Measurements from ENCODE around the gene ADCYAP1R1.

The ADCYAP1R1 gene

GRCh38 chr7:31051598-31052486 lies at the start of gene ADCYAP1R1:
TSS of gene ADCYAP1R1 (plus strand) at chr7:31052308. CDS start at chr7:31063265, 10,957 bp downstream.
- in situ Hi-C loops (cut with MboI; ENCODE audit: low sequenced_read_pairs), result no loop called here

DNA sequence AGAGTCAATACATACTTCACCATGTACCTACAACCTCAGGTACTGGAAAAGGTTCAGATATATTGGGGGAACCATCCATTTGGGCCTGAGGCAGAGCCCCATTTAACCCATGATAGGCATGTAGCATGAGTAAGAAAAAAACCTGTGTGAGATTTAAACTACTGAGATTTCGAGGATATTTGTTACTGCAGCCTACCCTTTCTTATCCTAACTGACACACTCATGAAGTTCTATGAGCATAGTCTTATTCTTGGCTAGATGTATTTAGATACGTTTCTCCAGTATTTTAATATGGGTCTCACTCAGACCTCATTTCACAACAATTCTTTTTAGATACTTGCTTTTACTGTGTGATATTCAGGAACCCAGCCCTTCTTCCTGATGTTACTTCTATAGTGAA lies 49.0 kb upstream of the ADCYAP1R1 start:
- in situ Hi-C loops (cut with MboI; ENCODE audit: low sequenced_read_pairs), result no loop called here

- in situ Hi-C loops (cut with MboI; ENCODE audit: low sequenced_read_pairs), result no loop called here
These were observed 48.4 kb upstream of the ADCYAP1R1 start for GRCh38 chr7:31003721-31004120.

GRCh38 chr7:31004393-31004792 lies 47.7 kb upstream of the ADCYAP1R1 start:
- in situ Hi-C loops (cut with MboI; ENCODE audit: low sequenced_read_pairs), result no loop called here

DNA sequence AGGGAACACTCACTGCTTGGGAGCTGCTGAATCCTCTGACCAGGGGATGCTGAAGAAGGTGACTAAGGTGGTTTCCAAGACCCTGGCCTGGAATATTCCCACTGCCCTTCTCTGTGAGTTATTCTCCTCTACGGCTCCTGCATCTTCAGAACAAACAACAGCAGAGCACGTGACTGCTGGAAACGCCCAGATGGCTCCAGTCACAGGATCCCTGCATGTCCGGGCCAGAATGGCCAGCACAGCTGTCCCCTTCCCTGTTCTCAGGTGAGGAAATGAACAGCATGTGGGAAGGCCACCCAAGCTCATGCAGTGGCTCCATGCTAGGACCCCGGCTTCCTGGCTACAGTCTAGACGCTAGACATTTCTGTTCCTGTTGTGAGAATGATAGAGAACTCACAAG lies 45.3 kb upstream of the ADCYAP1R1 start:
- in situ Hi-C loops (cut with MboI; ENCODE audit: low sequenced_read_pairs), result no loop called here

DNA sequence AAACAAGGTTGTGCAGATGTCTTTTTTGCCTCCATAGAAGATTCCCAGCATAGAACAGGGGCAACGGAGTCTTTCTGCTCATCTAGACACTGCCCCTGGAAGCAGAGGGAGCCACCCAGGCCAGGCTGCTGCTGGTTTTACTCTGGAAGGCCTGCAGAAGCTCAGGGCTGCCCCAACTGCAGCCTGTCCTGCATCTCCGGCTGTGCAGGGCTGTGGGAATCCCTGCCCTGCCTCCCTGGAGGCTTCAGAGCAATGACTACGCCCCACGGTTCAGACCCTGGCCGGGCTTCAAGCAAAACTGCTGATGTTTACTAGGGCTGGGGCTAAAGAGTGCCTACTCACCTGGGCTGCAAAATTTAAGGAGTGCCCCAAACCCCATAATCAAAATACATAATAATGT lies 44.5 kb upstream of the ADCYAP1R1 start:
- in situ Hi-C loops (cut with MboI; ENCODE audit: low sequenced_read_pairs), result no loop called here

GRCh38 chr7:31014826-31015225 lies 37.3 kb upstream of the ADCYAP1R1 start:
- in situ Hi-C loops (cut with MboI; ENCODE audit: low sequenced_read_pairs), result no loop called here

GRCh38 chr7:31017032-31017675 lies 35.0 kb upstream of the ADCYAP1R1 start:
- in situ Hi-C loops (cut with MboI; ENCODE audit: low sequenced_read_pairs), result no loop called here

GRCh38 chr7:31017721-31018120 lies 34.4 kb upstream of the ADCYAP1R1 start:
- in situ Hi-C loops (cut with MboI; ENCODE audit: low sequenced_read_pairs), result no loop called here

DNA sequence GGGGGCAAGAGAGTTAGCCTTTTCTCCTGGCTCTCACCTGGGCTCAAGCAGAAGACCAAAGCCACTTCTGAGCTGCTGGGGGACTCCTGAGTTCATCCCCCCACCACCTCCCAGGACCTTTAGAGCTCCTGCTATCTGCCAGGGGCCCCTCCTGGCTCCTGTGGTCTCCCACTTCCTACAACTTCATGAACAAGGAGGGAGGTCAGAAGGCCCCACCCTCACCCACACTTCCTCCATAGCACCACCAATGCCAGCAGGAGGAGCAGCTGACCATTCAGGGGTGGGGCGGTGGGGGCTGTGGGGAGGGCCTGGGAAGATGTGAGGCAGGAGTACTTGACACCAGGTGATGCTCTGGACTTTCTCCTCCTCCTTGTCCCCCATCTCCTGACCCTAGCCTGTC lies 32.6 kb upstream of the ADCYAP1R1 start:
- in situ Hi-C loops (cut with MboI; ENCODE audit: low sequenced_read_pairs), result no loop called here

- in situ Hi-C loops (cut with MboI; ENCODE audit: low sequenced_read_pairs), result no loop called here
These were observed 31.9 kb upstream of the ADCYAP1R1 start for GRCh38 chr7:31020161-31020560.

DNA sequence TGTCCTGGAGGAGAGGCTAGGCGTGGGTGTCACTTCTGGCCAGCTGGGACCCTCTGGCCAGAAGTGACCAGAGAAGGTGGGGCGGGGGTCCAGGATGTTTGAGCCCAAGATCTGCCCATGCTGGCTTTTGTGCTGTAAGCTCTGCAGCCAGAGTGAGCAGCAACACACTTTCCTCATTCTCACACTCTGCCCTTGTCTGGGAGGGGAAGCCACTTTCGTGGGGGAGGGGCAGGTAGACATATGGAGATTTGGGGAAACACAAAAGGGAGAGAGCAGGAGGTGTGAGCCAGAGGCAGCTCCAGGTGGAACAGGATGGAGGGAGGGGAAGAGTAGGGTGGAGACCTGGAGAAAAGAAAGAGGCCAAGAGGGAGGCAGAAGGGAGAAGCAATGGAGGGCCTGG lies 31.5 kb upstream of the ADCYAP1R1 start:
- in situ Hi-C loops (cut with MboI; ENCODE audit: low sequenced_read_pairs), result no loop called here

GRCh38 chr7:31022117-31022516 lies 30.0 kb upstream of the ADCYAP1R1 start:
- in situ Hi-C loops (cut with MboI; ENCODE audit: low sequenced_read_pairs), result no loop called here

GRCh38 chr7:31022726-31023125 lies 29.4 kb upstream of the ADCYAP1R1 start:
- in situ Hi-C loops (cut with MboI; ENCODE audit: low sequenced_read_pairs), result no loop called here

DNA sequence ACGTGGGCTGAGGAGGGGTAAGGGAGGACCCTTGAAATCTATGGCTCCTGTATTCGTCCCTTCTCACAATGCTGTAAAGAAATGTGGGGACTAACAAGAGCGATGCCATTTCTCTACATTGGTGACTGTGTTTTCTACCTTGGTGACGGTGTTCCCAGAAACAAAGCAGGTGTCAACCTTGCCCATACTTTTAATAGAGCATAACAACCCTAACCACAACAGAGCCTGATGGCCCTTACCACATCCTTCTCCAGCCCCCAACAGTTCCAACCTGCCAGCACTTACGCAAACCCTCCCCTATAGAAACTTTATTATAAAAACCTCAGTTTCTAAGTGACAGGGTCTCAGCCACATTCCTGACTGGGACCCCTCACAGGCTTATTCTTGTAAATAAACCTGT lies 28.2 kb upstream of the ADCYAP1R1 start:
- in situ Hi-C loops (cut with MboI; ENCODE audit: low sequenced_read_pairs), result no loop called here

DNA sequence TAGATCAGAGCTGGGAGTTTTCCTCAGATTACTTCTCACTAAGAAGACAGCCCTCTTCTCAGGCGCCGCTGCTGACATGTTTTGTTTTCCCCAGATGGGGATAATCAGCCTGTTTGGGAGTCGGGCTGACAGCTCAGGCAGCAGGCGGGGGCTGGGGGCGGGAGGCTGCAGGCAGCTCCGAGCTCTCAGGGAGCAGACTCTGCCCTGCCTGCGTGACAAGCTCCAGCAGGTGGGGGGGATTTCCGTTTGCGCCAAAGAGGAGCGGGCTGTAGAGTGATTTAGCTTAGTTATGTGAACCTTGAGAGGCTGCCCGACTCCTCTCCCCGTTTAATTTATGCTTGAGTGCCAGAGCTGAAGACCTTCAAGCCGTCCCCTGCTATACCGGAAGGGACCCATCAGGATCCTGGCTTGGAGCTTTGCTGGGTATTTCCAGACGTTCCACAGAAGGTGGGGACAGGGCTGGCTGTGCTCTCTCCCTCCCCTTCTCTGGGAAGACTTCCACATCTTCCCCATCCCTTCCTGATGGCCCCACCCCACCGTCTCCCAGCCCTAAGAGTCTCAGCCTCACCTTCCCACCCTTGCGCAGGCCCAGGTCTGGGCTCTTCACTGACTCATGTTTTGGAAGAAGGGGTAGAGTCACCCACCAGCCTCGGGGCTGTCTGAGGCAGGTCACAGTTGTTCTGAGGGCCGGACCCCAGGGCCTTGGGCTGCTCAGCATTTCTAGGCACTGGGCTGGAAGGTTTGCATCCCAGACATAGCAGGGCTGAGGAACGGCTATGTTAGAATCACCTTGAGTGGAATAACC lies 24.7 kb upstream of the ADCYAP1R1 start:
- in situ Hi-C loops (cut with MboI; ENCODE audit: low sequenced_read_pairs), result no loop called here

GRCh38 chr7:31028006-31028405 lies 24.1 kb upstream of the ADCYAP1R1 start:
- in situ Hi-C loops (cut with MboI; ENCODE audit: low sequenced_read_pairs), result no loop called here

GRCh38 chr7:31028417-31028992 lies 23.6 kb upstream of the ADCYAP1R1 start:
- in situ Hi-C loops (cut with MboI; ENCODE audit: low sequenced_read_pairs), result no loop called here

GRCh38 chr7:31029251-31030042 lies 22.7 kb upstream of the ADCYAP1R1 start:
- in situ Hi-C loops (cut with MboI; ENCODE audit: low sequenced_read_pairs), result no loop called here

DNA sequence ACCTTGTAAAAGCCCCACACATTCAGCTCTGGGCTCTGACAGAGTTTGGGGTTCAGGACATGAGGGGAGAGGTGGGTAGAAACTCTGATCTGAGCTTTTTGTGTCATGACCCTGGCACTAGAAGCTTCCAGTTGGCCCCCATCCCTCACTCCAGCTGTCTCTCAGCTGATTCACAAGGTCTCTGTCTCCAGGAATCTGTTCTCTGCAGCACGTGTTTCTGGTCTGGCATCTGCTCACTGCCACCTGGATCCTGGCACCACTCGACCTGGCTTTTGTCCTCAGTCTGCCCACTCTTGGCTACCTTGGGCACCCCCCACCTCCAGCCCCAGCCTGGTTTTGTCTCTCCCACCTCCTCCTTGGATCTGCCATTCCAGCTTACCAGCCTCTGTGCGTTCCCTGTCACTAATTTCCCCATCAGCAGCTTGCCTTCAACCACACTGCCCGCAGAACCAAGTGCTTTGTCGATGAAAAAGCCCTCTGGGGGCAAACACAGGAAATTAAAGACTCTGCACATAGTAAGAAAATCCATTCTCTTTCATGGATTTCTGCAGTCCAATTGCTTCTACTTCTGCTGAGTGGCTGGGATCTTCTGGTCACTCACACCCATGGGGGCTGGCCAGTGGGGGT lies 18.3 kb upstream of the ADCYAP1R1 start:
- in situ Hi-C loops (cut with MboI; ENCODE audit: low sequenced_read_pairs), result no loop called here
